Activated CD4-positive, alpha-beta memory T cell treated with anti-CD3 and anti-CD28 coated beads, Interleukin-2, amount 10 ng/mL, durations not matched to agents 7 days and 5 days (primary cell): ENCODE results near the gene VAV2. TPM values are rescaled to one million over a fixed set of nuclear protein-coding genes. Genes with fewer than 3 reads are reported as not detected.

ENCODE experiments used
- CTCF ChIA-PET: fragments of 350-600 bp; sonication (Branson Sonifier 250); formaldehyde crosslinking; loops from one replicate; lab custom pipeline; 2021; ENCODE audit warnings: antibody characterized with exemption, inconsistent platforms; lab: Charles Lee
- POLR2A ChIA-PET: fragments of 350-600 bp; sonication (Branson Sonifier 250); formaldehyde crosslinking; loops from one replicate; lab custom pipeline; 2021; ENCODE audit warnings: antibody characterized with exemption; lab: Charles Lee
- DNase-seq: peaks from one replicate; pipeline ENCODE4 v3.0.0-alpha.2; 2020
- H3K27ac Mint-ChIP-seq: one replicate; pipeline ENCODE4 v1.8.0; 2021; ENCODE audit warnings: mild to moderate bottlenecking, mixed read lengths
- H3K27me3 Mint-ChIP-seq: one replicate; pipeline ENCODE4 v1.8.0; 2021; ENCODE audit warnings: mixed read lengths
- H3K36me3 Mint-ChIP-seq: one replicate; pipeline ENCODE4 v1.8.0; 2021; ENCODE audit warnings: low read depth, mixed read lengths
- H3K4me1 Mint-ChIP-seq: one replicate; pipeline ENCODE4 v1.8.0; 2021; ENCODE audit warnings: mixed read lengths
- H3K4me3 Mint-ChIP-seq: one replicate; pipeline ENCODE4 v1.8.0; 2021; ENCODE audit warnings: mild to moderate bottlenecking, mixed read lengths
- H3K9me3 Mint-ChIP-seq: one replicate; pipeline ENCODE4 v1.8.0; 2021; ENCODE audit warnings: mixed read lengths
- total RNA-seq, 2 experiments: library from RNA; stranded (reverse); gene quantifications; one replicate each; pipeline ENCODE4 v1.2.3, GENCODE V29; 2021

The VAV2 gene
- total RNA-seq, 2 experiments from 2014 or later = 2.4 to 2.9 TPM

GRCh38 chr9:134032456-134033222 lies 40.5 kb upstream of the VAV2 start:
- no peak for DNase-seq
- Mint-ChIP-seq H3K4me1 (no peaks in the 10 kb centered on the region), H3K36me3 (peaks cover 20% of the 10 kb centered on the region), H3K9me3 (no peaks in the 10 kb centered on the region), H3K4me3 (no peak overlapping the region), H3K27me3 (no peaks in the 10 kb centered on the region), H3K27ac (no peak overlapping the region)
- ChIA-PET CTCF (no interaction called here), POLR2A (no interaction called here)

GRCh38 chr9:134031783-134032182 lies 39.7 kb upstream of the VAV2 start:
- no peaks in the 10 kb centered on the region for H3K4me1 Mint-ChIP-seq
- ChIA-PET CTCF (no interaction called here), POLR2A (no interaction called here)
- H3K9me3 Mint-ChIP-seq = no peaks in the 10 kb centered on the region
- no peaks in the 10 kb centered on the region for H3K27me3 Mint-ChIP-seq
- peaks cover 18% of the 10 kb centered on the region for H3K36me3 Mint-ChIP-seq
- H3K27ac Mint-ChIP-seq = no peak overlapping the region
- H3K4me3 Mint-ChIP-seq = no peak overlapping the region
- no peak for DNase-seq

GRCh38 chr9:134030821-134031470 lies 38.8 kb upstream of the VAV2 start:
- no peak for DNase-seq
- ChIA-PET CTCF (no interaction called here), POLR2A (no interaction called here)
- Mint-ChIP-seq H3K4me1 (peaks cover 7% of the 10 kb centered on the region), H3K27me3 (no peaks in the 10 kb centered on the region), H3K9me3 (no peaks in the 10 kb centered on the region), H3K4me3 (no peak overlapping the region), H3K27ac (no peak overlapping the region), H3K36me3 (peaks cover 11% of the 10 kb centered on the region)

- no peaks in the 10 kb centered on the region for H3K27me3 Mint-ChIP-seq
- CTCF ChIA-PET = no interaction called here
- peaks cover 11% of the 10 kb centered on the region for H3K36me3 Mint-ChIP-seq
- DNase-seq = no peak
- H3K4me3 Mint-ChIP-seq = no peak overlapping the region
- H3K27ac Mint-ChIP-seq = no peak overlapping the region
- peaks cover 8% of the 10 kb centered on the region for H3K4me1 Mint-ChIP-seq
- POLR2A ChIA-PET = no interaction called here
- H3K9me3 Mint-ChIP-seq = no peaks in the 10 kb centered on the region
These were observed 37.4 kb upstream of the VAV2 start for GRCh38 chr9:134029248-134030226.

GRCh38 chr9:134028575-134029247 lies 36.6 kb upstream of the VAV2 start:
- DNase-seq = no peak
- Mint-ChIP-seq H3K4me1 (peaks cover 11% of the 10 kb centered on the region), H3K4me3 (no peak overlapping the region), H3K9me3 (no peaks in the 10 kb centered on the region), H3K27me3 (no peaks in the 10 kb centered on the region), H3K36me3 (peaks cover 11% of the 10 kb centered on the region), H3K27ac (no peak overlapping the region)
- POLR2A ChIA-PET = no interaction called here
- CTCF ChIA-PET = no interaction called here

- Mint-ChIP-seq H3K27ac (no peak overlapping the region), H3K9me3 (no peaks in the 10 kb centered on the region), H3K27me3 (no peaks in the 10 kb centered on the region), H3K36me3 (peaks cover 6% of the 10 kb centered on the region), H3K4me1 (peaks cover 11% of the 10 kb centered on the region), H3K4me3 (no peak overlapping the region)
- CTCF ChIA-PET = interaction anchor here (0.6 kb wide), 1 partner anchor 41 kb away, joined by 4 read pairs; no protein-coding TSS in a partner anchor
- DNase-seq = no peak
- POLR2A ChIA-PET = no interaction called here
These were observed 36.0 kb upstream of the VAV2 start for GRCh38 chr9:134028076-134028475.

GRCh38 chr9:134027561-134027960 lies 35.4 kb upstream of the VAV2 start:
- Mint-ChIP-seq H3K27ac (no peak overlapping the region), H3K36me3 (peaks cover 3% of the 10 kb centered on the region), H3K9me3 (no peaks in the 10 kb centered on the region), H3K4me3 (no peak overlapping the region), H3K27me3 (no peaks in the 10 kb centered on the region), H3K4me1 (peaks cover 11% of the 10 kb centered on the region)
- ChIA-PET POLR2A (no interaction called here), CTCF (interaction anchor here (0.6 kb wide), 1 partner anchor 41 kb away, joined by 4 read pairs; no protein-coding TSS in a partner anchor)
- no peak for DNase-seq

GRCh38 chr9:134026981-134027380 lies 34.9 kb upstream of the VAV2 start:
- Mint-ChIP-seq H3K27me3 (no peaks in the 10 kb centered on the region), H3K36me3 (peaks cover 3% of the 10 kb centered on the region), H3K4me3 (peak overlapping the region; percentile 51), H3K4me1 (peaks cover 11% of the 10 kb centered on the region), H3K27ac (no peak overlapping the region), H3K9me3 (no peaks in the 10 kb centered on the region)
- CTCF ChIA-PET = interaction anchor here (1.6 kb wide), 1 partner anchor 72 kb away, joined by 3 read pairs; no protein-coding TSS in a partner anchor
- no peak for DNase-seq
- POLR2A ChIA-PET = interaction anchor here (2.0 to 2.7 kb wide), 2 partner anchors 8 to 38 kb away, joined by 5 to 21 read pairs; no protein-coding TSS in a partner anchor

- H3K4me1 Mint-ChIP-seq = peaks cover 11% of the 10 kb centered on the region
- H3K4me3 Mint-ChIP-seq = peak overlapping the region; percentile 78
- no peaks in the 10 kb centered on the region for H3K9me3 Mint-ChIP-seq
- H3K27ac Mint-ChIP-seq = no peak overlapping the region
- H3K36me3 Mint-ChIP-seq = peaks cover 3% of the 10 kb centered on the region
- ChIA-PET POLR2A (interaction anchor here (2.0 to 2.7 kb wide), 3 partner anchors 8 to 108 kb away, joined by 5 to 21 read pairs (median 7); no protein-coding TSS in a partner anchor), CTCF (interaction anchor here (1.0 to 1.6 kb wide), 3 partner anchors 32 to 540 kb away, joined by 3 to 5 read pairs (median 3); no protein-coding TSS in a partner anchor)
- DNase-seq = no peak
- no peaks in the 10 kb centered on the region for H3K27me3 Mint-ChIP-seq
These were observed 34.5 kb upstream of the VAV2 start for GRCh38 chr9:134026581-134026980.

GRCh38 chr9:134025606-134026541 lies 33.8 kb upstream of the VAV2 start:
- H3K27ac Mint-ChIP-seq = peak overlapping the region; percentile 6
- peaks cover 2% of the 10 kb centered on the region for H3K27me3 Mint-ChIP-seq
- POLR2A ChIA-PET = interaction anchor here (0.7 to 2.7 kb wide), 6 partner anchors 9 to 381 kb away, joined by 3 to 21 read pairs (median 4); partner anchors contain the start of gene WDR5
- H3K9me3 Mint-ChIP-seq = no peaks in the 10 kb centered on the region
- H3K4me1 Mint-ChIP-seq = peaks cover 11% of the 10 kb centered on the region
- CTCF ChIA-PET = interaction anchor here (1.0 to 1.6 kb wide), 3 partner anchors 32 to 539 kb away, joined by 3 to 5 read pairs (median 3); no protein-coding TSS in a partner anchor
- peaks cover 3% of the 10 kb centered on the region for H3K36me3 Mint-ChIP-seq
- peak; percentile 56 for DNase-seq
- peak overlapping the region; percentile 78 for H3K4me3 Mint-ChIP-seq
